OCI-LY1 (cell line): ENCODE data around the gene TANC2.

Source experiments
- H2AFZ ChIP-seq: fragments of 200-600 bp; sonication (generic), shearing (Covaris generic); 2 replicates; pipeline ENCODE4 v1.6.0; 2014; ENCODE audit warnings: antibody characterized with exemption, mild to moderate bottlenecking, low read length
- H3F3A ChIP-seq: fragments of 200-600 bp; sonication (generic), shearing (Covaris generic); 2 replicates; pipeline ENCODE4 v1.6.0; 2014; ENCODE audit warnings: mild to moderate bottlenecking, antibody characterized with exemption, low read length, moderate library complexity; ENCODE audit not compliant: insufficient read depth
- H3K27ac ChIP-seq: fragments of 200-600 bp; sonication (generic); 2 replicates; pipeline ENCODE4 v1.5.1; 2014; ENCODE audit warnings: low read length, mixed run types, mild to moderate bottlenecking, low read depth; ENCODE audit not compliant: poor library complexity, severe bottlenecking
- H3K27me3 ChIP-seq: fragments of 200-600 bp; sonication (generic); 2 replicates; pipeline ENCODE4 v1.6.0; 2014; ENCODE audit warnings: antibody characterized with exemption, mild to moderate bottlenecking, low read length, moderate library complexity; ENCODE audit not compliant: insufficient read depth
- H3K36me3 ChIP-seq: fragments of 200-600 bp; sonication (generic); 2 replicates; pipeline ENCODE4 v1.6.1; 2014; ENCODE audit warnings: mild to moderate bottlenecking, antibody characterized with exemption, low read length, moderate library complexity, mixed read lengths; ENCODE audit not compliant: insufficient read depth
- H3K4me1 ChIP-seq: fragments of 200-600 bp; sonication (generic); 2 replicates; pipeline ENCODE4 v1.5.1; 2014; ENCODE audit warnings: mild to moderate bottlenecking, low read length, moderate library complexity; ENCODE audit not compliant: insufficient read depth, severe bottlenecking
- H3K4me2 ChIP-seq: fragments of 200-600 bp; sonication (generic), shearing (Covaris generic); 2 replicates; pipeline ENCODE4 v1.6.1; 2014; ENCODE audit warnings: low read length
- H3K4me3 ChIP-seq: fragments of 200-600 bp; sonication (generic); 2 replicates; pipeline ENCODE4 v1.5.1; 2014; ENCODE audit warnings: low read length, low read depth, mild to moderate bottlenecking, mixed read lengths; ENCODE audit not compliant: poor library complexity, severe bottlenecking
- H3K79me2 ChIP-seq: fragments of 200-600 bp; shearing (Covaris generic); 2 replicates; pipeline ENCODE4 v1.6.1; 2016; ENCODE audit warnings: mixed run types, low read length, mixed read lengths; ENCODE audit not compliant: insufficient read depth
- H3K9ac ChIP-seq: fragments of 200-600 bp; sonication (generic), shearing (Covaris generic); 2 replicates; pipeline ENCODE4 v1.6.1; 2014; ENCODE audit warnings: mild to moderate bottlenecking, low read length, mixed read lengths
- H3K9me2 ChIP-seq: fragments of 200-600 bp; sonication (generic), shearing (Covaris generic); 2 replicates; pipeline ENCODE4 v1.6.1; 2014; ENCODE audit warnings: low read depth, mild to moderate bottlenecking, low read length, mixed read lengths
- H3K9me3 ChIP-seq: fragments of 200-600 bp; shearing (Covaris generic); 2 replicates; pipeline ENCODE4 v1.6.1; 2014; ENCODE audit warnings: low read length, mixed read lengths
- H4K20me1 ChIP-seq: fragments of 200-600 bp; sonication (generic), shearing (Covaris generic); 2 replicates; pipeline ENCODE4 v1.6.0; 2016; ENCODE audit warnings: mild to moderate bottlenecking, low read length; ENCODE audit not compliant: insufficient read depth
- CTCF ChIP-seq: fragments of 200-600 bp; sonication (generic), shearing (Covaris generic); IDR thresholded peaks from 2 replicates; pipeline ENCODE4 v1.5.1; 2017; ENCODE audit warnings: mild to moderate bottlenecking, antibody characterized with exemption, low read length, moderate library complexity, mixed read lengths
- EZH2 ChIP-seq: fragments of 200-600 bp; sonication (generic), shearing (Covaris generic); IDR thresholded peaks from 2 replicates; pipeline ENCODE4 v1.8.0; 2017; ENCODE audit warnings: borderline replicate concordance, mixed run types, mild to moderate bottlenecking, antibody characterized with exemption, low read length, moderate library complexity, mixed read lengths

The TANC2 gene

GRCh38 chr17:62955841-62956352 lies 10.1 kb upstream of the TANC2 start:
- TF ChIP-seq CTCF (no peak), EZH2 (no peak)
- Histone ChIP-seq H2AFZ (no peak overlapping the region), H3K4me3 (no peak overlapping the region), H3K9me3 (no peaks in the 10 kb centered on the region), H3K27me3 (no peaks in the 10 kb centered on the region), H3K79me2 (no peaks in the 10 kb centered on the region), H3K9me2 (no peaks in the 10 kb centered on the region), H3K36me3 (no peaks in the 10 kb centered on the region), H3F3A (no peaks in the 10 kb centered on the region), H3K4me2 (no peak overlapping the region), H3K27ac (no peak overlapping the region), H3K9ac (no peak overlapping the region), H4K20me1 (no peaks in the 10 kb centered on the region), H3K4me1 (no peaks in the 10 kb centered on the region)

DNA sequence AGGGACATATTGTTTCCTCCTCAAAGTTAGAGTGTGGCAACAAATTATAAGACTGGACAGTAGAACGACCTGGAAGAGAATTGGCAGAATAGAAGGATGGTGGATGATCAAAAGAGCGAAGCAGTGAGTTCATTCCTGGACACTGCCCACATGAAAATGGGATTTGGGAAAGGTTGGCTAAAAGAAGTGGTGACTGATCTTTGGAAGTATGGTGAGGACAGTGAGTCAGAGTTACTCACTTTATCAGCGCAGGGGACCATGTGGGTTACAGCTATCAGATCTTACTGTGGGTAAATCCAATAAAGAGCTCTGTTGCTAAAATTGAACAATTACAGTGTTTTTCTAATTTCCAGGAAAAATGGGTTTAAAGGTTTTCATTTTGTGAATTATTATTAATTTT lies 2.7 kb upstream of the TANC2 start:
- H3K4me2 ChIP-seq = no peak overlapping the region
- no peaks in the 10 kb centered on the region for H3K79me2 ChIP-seq
- no peaks in the 10 kb centered on the region for H3F3A ChIP-seq
- no peak overlapping the region for H2AFZ ChIP-seq
- TF ChIP-seq CTCF (no peak), EZH2 (no peak)
- H3K9me3 ChIP-seq = no peaks in the 10 kb centered on the region
- no peaks in the 10 kb centered on the region for H3K9me2 ChIP-seq
- no peak overlapping the region for H3K27ac ChIP-seq
- peaks cover 7% of the 10 kb centered on the region for H3K4me1 ChIP-seq
- H3K9ac ChIP-seq = no peak overlapping the region
- H3K27me3 ChIP-seq = no peaks in the 10 kb centered on the region; the same call in 1 of the 2 replicates
- H3K36me3 ChIP-seq = no peaks in the 10 kb centered on the region
- H4K20me1 ChIP-seq = no peaks in the 10 kb centered on the region
- no peak overlapping the region for H3K4me3 ChIP-seq

DNA sequence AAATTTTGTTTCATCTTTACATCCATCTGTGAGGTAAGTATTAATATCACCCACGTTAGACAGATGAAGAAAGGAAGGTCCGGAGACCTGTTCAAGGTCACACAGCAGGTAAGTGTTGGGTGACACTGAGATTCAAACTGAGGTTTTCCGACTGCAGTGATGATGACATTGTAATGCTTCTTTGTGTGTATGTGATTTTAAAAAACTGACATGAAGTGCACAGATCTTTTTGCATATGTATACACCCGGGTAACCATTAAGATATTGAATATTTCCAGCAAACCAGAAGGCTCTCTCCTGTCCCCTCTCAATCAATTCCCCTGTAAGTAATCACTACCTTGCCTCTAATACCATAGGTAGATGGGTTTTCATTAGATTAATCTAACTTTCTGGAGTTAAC lies 1.5 kb upstream of the TANC2 start:
- H3K9ac ChIP-seq = no peak overlapping the region
- TF ChIP-seq CTCF (no peak), EZH2 (no peak)
- no peaks in the 10 kb centered on the region for H3F3A ChIP-seq
- H3K27ac ChIP-seq = no peak overlapping the region
- no peak overlapping the region for H3K4me2 ChIP-seq
- no peaks in the 10 kb centered on the region for H3K36me3 ChIP-seq
- H3K4me3 ChIP-seq = no peak overlapping the region
- no peak overlapping the region for H2AFZ ChIP-seq
- no peaks in the 10 kb centered on the region for H4K20me1 ChIP-seq
- peaks cover 7% of the 10 kb centered on the region for H3K4me1 ChIP-seq
- no peaks in the 10 kb centered on the region for H3K9me2 ChIP-seq
- no peaks in the 10 kb centered on the region for H3K9me3 ChIP-seq
- H3K79me2 ChIP-seq = no peaks in the 10 kb centered on the region
- H3K27me3 ChIP-seq = peaks cover 3% of the 10 kb centered on the region
